HG03095 (cell line): ENCODE measurements around the gene TRIP11.

Experiments
- ATAC-seq: cut with Tn5 transposase; IDR thresholded peaks from one replicate; pipeline ENCODE4 v1.9.1; 2021; ENCODE audit warnings: moderate library complexity; ENCODE audit not compliant: unreplicated experiment

Gene TRIP11

GRCh38 chr14:92012121-92012748, 27.6 kb downstream of the TRIP11 start:
- no peak for ATAC-seq

DNA sequence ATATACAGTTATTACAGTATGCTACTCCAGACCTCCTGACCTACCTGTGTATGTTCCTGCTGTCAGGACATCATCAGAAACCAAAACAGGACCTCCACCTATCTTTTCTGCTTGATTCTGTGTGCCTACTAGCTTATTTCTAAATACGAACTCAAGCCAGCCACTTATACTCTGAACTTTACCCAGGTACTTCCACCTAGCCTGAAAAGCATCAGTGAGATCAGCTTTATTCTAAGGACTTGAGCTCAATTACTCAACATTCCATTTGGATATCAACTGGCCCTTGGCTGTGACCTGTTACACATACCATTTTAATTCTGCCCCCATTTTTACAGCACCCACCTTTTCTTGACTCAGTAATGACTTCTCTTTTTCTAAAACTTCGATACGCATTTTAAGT, 29.2 kb downstream of the TRIP11 start:
- no peak for ATAC-seq

DNA sequence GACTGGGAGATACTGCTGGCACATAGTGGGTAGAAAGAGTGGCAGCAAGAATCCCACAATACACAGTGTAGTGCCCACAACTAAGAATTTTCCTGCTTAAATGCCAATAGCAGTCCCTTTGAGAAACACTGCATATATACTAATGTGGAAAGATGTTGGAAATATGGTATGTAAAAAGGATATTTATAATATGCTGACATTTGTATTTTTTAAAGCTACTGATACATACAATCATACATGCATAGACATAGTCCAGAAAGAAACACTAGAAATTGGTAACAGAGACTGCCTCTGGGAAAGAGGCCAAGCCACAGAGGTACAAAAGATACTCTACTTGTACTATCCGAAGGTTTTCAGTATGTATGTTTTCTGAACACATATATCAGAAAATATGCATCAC, 30.3 kb downstream of the TRIP11 start:
- no peak for ATAC-seq

DNA sequence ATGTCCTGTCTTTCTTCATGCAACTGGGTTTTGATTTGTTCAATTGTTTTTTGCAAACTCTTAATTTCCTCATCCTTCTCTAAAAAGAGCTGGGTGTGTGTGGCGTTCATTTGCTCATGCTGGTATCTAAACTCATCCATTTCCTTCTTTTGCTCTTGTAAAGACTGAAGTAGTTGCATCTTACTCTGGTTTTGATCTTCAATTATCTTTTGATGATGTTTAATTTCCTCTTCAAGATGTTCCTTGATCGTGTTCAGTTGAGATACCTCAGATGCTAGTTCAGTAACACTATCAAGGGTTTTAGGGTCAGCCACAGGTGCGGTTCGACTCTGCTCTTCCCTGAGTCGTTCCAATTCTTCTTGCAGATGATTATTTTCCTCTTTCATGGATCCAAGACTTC, 34.8 kb downstream of the TRIP11 start:
- no peak for ATAC-seq

- no peak for ATAC-seq
Measured at GRCh38 chr14:92004062-92004461, 35.8 kb downstream of the TRIP11 start.

DNA sequence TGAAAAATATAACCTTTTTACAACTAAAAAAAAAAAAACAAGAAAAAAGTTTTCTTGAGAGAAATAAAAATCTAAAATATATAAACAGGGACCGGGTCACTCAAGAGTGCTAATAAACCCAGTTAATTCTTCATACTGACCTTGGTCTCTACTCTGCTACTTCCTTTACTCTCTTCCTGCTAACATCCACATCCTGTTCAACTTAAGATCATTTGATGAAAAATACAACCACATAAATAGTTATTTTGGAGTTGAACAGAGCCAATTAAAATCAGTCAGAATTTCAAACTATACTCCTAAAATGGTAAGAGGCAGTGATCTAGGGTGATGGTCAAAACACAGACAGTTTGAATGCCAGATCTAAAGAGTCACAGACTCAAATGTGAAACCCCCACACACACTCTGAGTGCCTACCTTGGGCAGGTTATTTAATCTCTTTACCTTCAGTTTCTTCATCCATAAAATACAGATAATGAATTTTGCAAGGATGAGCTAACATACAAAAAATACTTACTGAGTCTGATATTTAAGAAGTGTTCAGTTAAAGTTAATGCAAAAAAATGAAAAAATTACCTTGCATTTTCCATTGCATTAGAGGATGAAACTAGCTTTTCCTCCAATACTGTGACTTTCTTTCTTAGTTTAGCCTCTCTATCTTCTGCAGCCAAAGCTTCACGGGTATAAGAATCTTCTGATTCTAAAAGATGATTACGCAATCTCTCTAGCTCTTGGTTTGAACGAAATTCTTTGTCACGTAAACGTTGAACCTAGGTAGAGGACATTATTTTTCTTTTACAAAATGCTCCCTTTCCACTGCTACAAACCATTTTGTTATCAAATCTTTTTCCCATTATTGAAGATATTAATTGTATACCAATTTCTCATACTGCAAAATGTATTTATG, 40.9 kb downstream of the TRIP11 start:
- ATAC-seq, result no peak

GRCh38 chr14:91997492-91997891, 42.4 kb downstream of the TRIP11 start:
- no peak for ATAC-seq

- no peak for ATAC-seq
Measured at GRCh38 chr14:91996948-91997371, 42.9 kb downstream of the TRIP11 start.

DNA sequence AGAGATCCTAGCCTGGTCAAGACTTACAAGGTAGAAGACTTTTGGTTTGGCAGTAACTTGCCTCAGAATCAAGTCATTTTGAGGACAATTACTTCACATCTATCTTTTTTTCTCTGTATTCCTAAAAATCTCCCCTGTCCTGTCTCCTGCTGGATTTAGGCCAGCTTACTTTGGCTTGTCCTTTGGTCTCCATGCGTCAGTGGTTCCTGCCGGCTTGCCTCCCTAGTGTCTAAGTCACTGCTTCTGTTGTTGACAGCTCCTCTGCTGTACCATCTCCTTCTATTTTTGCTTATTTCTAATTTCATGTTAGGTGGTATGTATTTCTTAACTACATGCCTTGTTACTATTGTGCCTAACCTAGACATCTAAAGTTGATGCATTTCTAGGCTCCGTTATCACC, 52.7 kb downstream of the TRIP11 start:
- no peak for ATAC-seq

DNA sequence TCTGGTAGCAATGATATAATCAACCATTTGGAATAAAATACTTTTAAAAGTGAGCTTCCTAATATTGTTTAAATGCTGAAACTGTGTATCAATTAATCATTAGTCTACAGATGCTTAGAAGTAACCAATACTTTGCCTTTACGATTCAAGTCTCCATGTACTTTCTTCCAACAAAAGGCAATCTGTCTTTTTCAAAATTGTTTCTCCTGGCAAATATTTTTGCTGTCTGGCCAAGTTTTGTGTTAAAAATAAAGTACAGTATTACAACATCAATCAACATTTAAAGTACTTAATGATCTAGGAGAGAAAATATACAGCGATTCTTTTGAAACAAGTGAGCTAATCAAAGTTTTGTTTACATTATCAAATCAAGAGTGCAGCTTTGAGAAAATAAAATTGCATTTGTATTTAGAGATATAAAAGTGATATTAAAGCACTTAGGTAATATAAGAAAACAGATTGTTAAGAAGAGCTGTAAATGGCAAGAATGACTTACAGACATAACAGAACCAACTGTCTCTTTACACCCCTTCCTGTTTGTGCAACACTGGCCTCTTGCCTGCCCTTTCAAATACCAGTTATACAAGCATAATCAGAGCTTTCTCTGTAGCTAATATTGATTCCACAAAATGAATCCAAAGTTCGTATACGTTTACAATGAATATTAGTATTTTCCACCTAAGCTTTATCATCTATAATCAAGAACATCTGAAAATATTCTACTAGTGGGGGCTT, 54.2 kb downstream of the TRIP11 start:
- ATAC-seq, result no peak

- no peak for ATAC-seq
Measured at GRCh38 chr14:91985008-91985407, 54.9 kb downstream of the TRIP11 start.

DNA sequence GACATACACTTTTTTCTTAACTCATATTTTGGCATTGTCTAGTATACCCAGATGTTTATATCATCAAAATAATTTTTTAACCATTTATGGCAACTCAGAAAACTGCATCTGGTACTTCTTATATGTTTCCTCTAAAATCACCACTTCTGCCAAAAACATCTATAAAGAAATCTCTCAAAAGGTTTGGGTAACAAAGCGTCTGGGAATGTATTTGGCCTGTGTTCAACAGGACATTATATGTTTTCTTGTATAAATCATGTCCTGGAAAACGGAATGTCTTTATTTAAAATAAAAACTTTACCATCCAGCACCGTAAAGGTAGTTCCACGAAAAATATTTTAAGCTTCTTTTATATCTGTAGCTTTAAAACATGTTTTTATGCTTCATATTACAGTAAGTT, 56.3 kb downstream of the TRIP11 start:
- ATAC-seq, result no peak

GRCh38 chr14:91980157-91980556, 59.7 kb downstream of the TRIP11 start:
- peak; percentile 73 for ATAC-seq

GRCh38 chr14:91977884-91978283, 62.0 kb downstream of the TRIP11 start:
- ATAC-seq, result no peak

GRCh38 chr14:91975763-91976162, 64.1 kb downstream of the TRIP11 start:
- no peak for ATAC-seq

- ATAC-seq, result no peak
Measured at GRCh38 chr14:91971188-91971778, 68.6 kb downstream of the TRIP11 start.

DNA sequence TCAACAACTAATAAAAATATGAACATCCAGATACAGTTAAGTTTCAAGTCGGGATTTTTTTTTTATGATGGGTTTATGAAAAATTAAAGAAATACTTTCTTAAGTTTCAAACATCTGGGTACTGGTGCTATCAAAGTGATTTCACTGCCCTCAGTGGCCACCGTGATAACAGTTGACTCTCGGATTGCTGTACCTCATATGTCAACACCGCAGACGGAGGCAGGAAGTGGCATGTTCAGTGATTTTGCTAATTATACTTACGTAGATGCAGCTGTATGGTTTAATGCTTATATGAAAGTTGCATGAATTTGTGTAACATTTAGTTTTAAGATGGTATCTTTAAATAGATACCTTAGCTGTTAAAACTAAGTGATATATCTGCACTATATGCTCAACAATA, 71.6 kb downstream of the TRIP11 start:
- ATAC-seq, result no peak

- no peak for ATAC-seq
Measured at GRCh38 chr14:91964724-91965123, 75.1 kb downstream of the TRIP11 start.

DNA sequence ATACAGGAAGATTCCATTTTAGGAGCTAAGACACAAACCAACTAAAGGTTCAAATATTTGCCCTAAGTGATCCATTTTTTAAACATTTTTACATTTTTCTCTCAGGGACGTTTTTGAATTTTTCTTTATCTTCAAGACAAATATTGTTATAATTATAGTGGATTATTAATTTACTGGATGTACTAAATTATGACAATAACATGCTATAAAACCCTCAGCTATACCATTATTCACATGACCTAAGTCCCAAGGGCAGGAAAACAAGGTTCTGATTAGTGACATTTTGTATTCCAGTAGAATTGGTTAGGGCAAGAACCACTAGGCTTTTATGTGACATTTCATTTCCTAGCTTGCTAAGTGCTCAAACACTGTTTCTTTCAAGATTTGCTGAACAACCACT, 75.8 kb downstream of the TRIP11 start:
- ATAC-seq, result no peak

- ATAC-seq, result no peak
Measured at GRCh38 chr14:91963465-91963864, 76.4 kb downstream of the TRIP11 start.
